Measurements from ENCODE around the gene RYR1.
"Not testable (repeated sequence)": the region's sequence is repeated elsewhere in the genome, so short reads cannot be mapped to it uniquely, and the experiment has no call there.

RYR1 gene

DNA sequence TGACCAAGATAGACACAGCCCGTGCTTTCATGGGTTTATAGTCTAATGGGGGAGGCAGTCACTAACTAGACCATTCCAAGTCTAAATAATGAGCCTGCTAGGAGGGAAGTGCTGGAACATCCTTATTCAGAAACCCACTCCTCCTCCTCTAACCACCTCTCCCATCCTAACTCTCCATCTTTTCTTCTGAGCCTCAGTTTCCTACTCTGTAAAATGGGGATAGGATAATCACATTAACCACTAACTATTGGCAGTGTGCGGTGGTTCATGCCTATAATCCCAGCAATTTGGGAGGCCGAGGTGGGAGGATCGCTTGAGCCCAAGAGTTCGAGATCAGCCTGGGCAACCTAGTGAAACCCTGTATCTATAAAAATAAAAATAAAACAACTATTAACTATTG lies 115.6 kb downstream of the RYR1 start:
- Histone ChIP-seq H3K36me3 (ENCODE audit: low read depth) (no peaks in the 10 kb centered on the region), H3K27me3 (ENCODE audit: insufficient read depth, poor library complexity, severe bottlenecking) (no peaks in the 10 kb centered on the region), H3K4me1 (ENCODE audit: insufficient read depth, poor library complexity, severe bottlenecking) (peaks cover 8% of the 10 kb centered on the region), H3K27ac (ENCODE audit: poor library complexity, severe bottlenecking) (no peak overlapping the region), H3K9me3 (ENCODE audit: severe bottlenecking) (no peaks in the 10 kb centered on the region), H3K4me3 (ENCODE audit: severe bottlenecking) (no peak overlapping the region)
- no peak for ATAC-seq (ENCODE audit: low read depth)
- TF ChIP-seq, protein P1, sequence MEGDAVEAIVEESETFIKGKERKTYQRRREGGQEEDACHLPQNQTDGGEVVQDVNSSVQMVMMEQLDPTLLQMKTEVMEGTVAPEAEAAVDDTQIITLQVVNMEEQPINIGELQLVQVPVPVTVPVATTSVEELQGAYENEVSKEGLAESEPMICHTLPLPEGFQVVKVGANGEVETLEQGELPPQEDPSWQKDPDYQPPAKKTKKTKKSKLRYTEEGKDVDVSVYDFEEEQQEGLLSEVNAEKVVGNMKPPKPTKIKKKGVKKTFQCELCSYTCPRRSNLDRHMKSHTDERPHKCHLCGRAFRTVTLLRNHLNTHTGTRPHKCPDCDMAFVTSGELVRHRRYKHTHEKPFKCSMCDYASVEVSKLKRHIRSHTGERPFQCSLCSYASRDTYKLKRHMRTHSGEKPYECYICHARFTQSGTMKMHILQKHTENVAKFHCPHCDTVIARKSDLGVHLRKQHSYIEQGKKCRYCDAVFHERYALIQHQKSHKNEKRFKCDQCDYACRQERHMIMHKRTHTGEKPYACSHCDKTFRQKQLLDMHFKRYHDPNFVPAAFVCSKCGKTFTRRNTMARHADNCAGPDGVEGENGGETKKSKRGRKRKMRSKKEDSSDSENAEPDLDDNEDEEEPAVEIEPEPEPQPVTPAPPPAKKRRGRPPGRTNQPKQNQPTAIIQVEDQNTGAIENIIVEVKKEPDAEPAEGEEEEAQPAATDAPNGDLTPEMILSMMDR (IDR thresholded peaks at IDR 0.05; ENCODE audit: poor library complexity, severe bottlenecking) = no peak
- no peak for DNase-seq (ENCODE audit: low spot score)

DNA sequence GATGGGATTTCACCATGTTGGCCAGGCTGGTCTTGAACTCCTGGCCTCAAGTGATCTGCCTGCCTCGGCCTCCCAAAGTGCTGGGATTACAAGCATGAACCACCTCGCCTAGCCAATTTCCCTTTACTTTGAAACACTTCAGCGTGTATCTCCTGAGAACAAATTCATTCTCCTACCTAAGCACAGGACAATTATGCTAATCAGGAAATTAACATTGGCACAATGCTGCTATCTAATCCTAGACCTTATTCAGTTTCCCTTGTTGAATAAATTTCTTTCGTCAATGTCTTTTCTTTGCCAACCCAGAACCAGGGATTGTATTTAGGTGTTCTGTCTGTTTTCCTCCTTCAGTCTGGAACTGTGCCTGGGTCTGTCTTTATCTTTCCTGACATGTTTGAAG lies 116.5 kb downstream of the RYR1 start:
- Histone ChIP-seq H3K9me3 (ENCODE audit: severe bottlenecking) (no peaks in the 10 kb centered on the region), H3K27me3 (ENCODE audit: insufficient read depth, poor library complexity, severe bottlenecking) (no peaks in the 10 kb centered on the region), H3K4me1 (ENCODE audit: insufficient read depth, poor library complexity, severe bottlenecking) (peaks cover under 1% of the 10 kb centered on the region), H3K36me3 (ENCODE audit: low read depth) (no peaks in the 10 kb centered on the region), H3K27ac (ENCODE audit: poor library complexity, severe bottlenecking) (no peak overlapping the region), H3K4me3 (ENCODE audit: severe bottlenecking) (no peak overlapping the region)
- no peak for ATAC-seq (ENCODE audit: low read depth)
- TF ChIP-seq, protein P1 (IDR thresholded peaks at IDR 0.05; ENCODE audit: poor library complexity, severe bottlenecking) = no peak
- no peak for DNase-seq (ENCODE audit: low spot score)

DNA sequence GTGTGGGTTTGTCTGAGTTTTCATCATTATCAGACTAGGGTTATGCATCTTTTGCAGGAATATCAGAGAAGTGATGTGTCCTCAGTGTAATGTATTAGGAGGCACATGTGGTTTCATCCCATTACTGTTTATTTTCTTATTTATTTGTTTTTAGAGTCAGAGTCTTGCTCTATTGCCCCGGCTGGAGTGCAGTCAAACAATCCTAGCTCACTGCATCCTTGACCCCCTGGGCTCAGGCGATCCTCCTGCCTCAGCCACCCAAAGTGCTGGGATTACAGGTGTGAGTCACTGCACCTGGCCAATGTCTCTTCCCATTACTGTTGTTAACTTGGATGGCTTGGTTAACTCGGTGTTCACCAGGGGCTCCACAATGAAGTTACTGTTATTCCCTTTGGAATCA lies 116.9 kb downstream of the RYR1 start:
- TF ChIP-seq, protein P1 (IDR thresholded peaks at IDR 0.05; ENCODE audit: poor library complexity, severe bottlenecking) = no peak
- ATAC-seq (ENCODE audit: low read depth) = no peak
- no peaks in the 10 kb centered on the region for H3K27me3 ChIP-seq (ENCODE audit: insufficient read depth, poor library complexity, severe bottlenecking)
- no peaks in the 10 kb centered on the region for H3K4me1 ChIP-seq (ENCODE audit: insufficient read depth, poor library complexity, severe bottlenecking)
- no peak for DNase-seq (ENCODE audit: low spot score)
- no peak overlapping the region for H3K27ac ChIP-seq (ENCODE audit: poor library complexity, severe bottlenecking)
- no peak overlapping the region for H3K4me3 ChIP-seq (ENCODE audit: severe bottlenecking)
- no peaks in the 10 kb centered on the region for H3K36me3 ChIP-seq (ENCODE audit: low read depth)
- no peaks in the 10 kb centered on the region for H3K9me3 ChIP-seq (ENCODE audit: severe bottlenecking)

DNA sequence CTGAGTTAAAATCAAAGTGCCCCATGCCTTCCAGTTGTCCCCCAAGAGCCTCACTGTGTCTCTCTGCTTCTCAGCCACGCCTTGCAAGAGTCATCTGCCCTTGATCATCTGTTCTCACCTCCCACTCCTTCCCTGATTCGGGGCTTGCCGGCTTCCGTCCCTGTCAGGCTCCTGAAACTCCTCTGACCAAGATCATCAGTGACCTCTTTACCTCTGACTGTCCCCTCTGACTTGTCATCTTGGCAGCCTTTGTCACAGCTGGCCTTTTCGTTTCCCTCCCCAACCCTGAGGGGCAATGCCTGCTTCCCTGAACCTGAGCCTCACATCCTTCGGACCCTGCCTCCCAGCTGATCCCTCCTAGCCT lies 117.9 kb downstream of the RYR1 start:
- Histone ChIP-seq H3K9me3 (ENCODE audit: severe bottlenecking) (no peaks in the 10 kb centered on the region), H3K27ac (ENCODE audit: poor library complexity, severe bottlenecking) (no peak overlapping the region), H3K4me1 (ENCODE audit: insufficient read depth, poor library complexity, severe bottlenecking) (no peaks in the 10 kb centered on the region), H3K36me3 (ENCODE audit: low read depth) (no peaks in the 10 kb centered on the region), H3K4me3 (ENCODE audit: severe bottlenecking) (no peak overlapping the region), H3K27me3 (ENCODE audit: insufficient read depth, poor library complexity, severe bottlenecking) (no peaks in the 10 kb centered on the region)
- TF ChIP-seq, protein P1 (IDR thresholded peaks at IDR 0.05; ENCODE audit: poor library complexity, severe bottlenecking) = no peak
- no peak for ATAC-seq (ENCODE audit: low read depth)
- DNase-seq (ENCODE audit: low spot score) = no peak

DNA sequence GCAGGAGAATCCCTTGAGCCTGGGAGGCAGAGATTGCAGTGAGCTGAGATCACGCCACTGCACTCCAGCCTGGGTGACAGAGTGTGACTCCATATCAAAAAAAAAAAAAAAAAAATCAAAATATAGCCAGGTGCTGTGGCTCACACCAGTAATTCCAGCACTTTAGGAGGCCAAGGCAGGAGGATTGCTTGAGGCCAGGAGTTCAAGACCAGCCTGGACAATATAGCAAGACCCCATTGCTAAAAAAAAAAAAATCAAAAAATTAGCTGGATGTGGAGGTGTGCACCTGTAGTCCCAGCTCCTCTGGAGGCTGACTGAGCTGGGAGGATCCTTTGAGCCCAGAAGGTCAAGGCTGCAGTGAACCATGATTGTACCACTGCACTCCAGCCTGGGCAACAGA lies 119.7 kb downstream of the RYR1 start:
- not testable (repeated sequence) for H3K4me1 ChIP-seq (ENCODE audit: insufficient read depth, poor library complexity, severe bottlenecking); ATAC-seq (ENCODE audit: low read depth); H3K4me3 ChIP-seq (ENCODE audit: severe bottlenecking); H3K27ac ChIP-seq (ENCODE audit: poor library complexity, severe bottlenecking); H3K36me3 ChIP-seq (ENCODE audit: low read depth); H3K27me3 ChIP-seq (ENCODE audit: insufficient read depth, poor library complexity, severe bottlenecking); DNase-seq (ENCODE audit: low spot score); H3K9me3 ChIP-seq (ENCODE audit: severe bottlenecking)
